ENCODE results near the gene FAM83F.
"Not testable (repeated sequence)": the region's sequence is repeated elsewhere in the genome, so short reads cannot be mapped to it uniquely, and the experiment has no call there.

FAM83F gene

GRCh38 chr22:39994566-39995392 lies at the start of gene FAM83F:
FAM83F (plus strand) TSS chr22:39994954; CDS start chr22:39995043, 89 bp downstream.
- DNase-seq = peak; percentile 5

DNA sequence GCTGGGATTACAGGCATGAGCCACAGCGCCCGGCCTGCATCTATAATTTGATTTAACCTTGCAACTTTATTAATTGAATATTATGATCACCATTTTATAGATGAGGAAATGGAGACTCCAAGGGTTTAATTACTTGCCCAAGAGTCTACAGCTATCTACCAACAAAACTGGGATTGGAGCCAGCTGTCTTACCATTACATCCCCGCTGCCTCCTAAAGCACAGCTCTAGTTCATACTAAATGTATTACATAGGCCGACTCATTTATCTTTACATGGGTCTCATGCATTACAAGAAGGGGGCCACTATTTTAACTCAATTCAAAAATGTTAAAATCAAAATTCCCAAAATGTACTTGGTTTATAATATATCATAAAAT lies 48.6 kb upstream of the FAM83F start:
- DNase-seq = no peak

- DNase-seq = peak; percentile 85
Measured at GRCh38 chr22:39946503-39947219, 48.1 kb upstream of the FAM83F start.

GRCh38 chr22:39947220-39948216 lies 47.2 kb upstream of the FAM83F start:
- peak; percentile 79 for DNase-seq

DNA sequence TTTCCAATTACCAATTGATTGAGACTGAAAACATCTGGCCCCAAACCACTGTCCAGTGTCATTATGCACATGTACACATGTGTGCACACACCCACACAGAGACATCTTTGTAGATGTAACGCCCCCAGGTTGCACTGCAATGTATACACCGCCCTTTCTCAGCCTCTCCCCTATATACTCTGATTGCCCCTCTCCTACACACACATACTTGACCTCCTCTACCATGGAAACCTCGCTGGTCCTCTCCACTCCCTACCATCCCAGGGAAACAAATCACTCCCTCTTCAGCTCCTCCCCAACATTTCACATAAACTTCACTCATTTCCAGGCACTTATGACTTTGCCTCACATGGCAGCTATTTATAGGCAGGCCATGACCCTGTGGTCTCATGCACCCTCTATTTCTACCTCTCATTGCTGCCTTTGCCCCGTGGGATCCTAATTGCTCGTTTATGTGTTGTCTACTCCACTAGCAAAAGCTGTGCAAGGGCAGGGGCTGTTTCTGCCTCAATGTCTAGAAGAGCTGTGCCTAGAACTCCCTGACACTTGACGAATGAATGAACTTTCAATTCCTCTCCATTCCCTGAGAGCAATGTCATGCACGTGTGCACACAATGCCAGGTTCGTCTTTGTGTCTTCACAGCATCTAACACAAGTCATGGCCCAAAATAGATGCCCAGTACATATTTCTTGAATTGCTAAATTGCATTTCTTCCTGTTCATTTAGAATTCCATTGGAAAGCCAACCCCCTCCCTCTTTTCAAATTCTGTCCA lies 44.6 kb upstream of the FAM83F start:
- no peak for DNase-seq

GRCh38 chr22:39951603-39952293 lies 43.0 kb upstream of the FAM83F start:
- DNase-seq = not testable (repeated sequence)

GRCh38 chr22:39952347-39952746 lies 42.4 kb upstream of the FAM83F start:
- no peak for DNase-seq

GRCh38 chr22:39953101-39953500 lies 41.7 kb upstream of the FAM83F start:
- DNase-seq = no peak

DNA sequence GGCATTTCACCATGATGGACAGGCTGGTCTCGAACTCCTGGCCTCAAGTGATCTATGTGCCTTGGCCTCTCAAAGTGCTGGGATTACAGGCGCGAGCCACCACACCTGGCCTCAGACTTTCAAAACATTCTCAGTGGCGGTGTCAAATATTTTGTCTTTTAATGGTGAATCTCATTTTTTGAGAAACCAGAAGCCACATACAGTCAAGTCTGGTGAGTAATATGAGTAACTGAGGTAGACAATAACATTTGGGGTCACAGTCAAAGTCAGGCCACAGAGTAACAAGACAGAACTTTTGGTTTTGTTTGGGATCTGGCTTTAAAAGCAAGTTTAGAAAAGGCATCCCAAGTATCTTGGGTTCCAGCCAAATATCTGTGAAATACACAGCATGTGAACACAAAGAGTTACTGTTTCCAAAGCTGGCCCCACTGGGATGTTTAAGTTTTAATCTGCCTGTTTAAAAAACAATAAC lies 40.1 kb upstream of the FAM83F start:
- no peak for DNase-seq

DNA sequence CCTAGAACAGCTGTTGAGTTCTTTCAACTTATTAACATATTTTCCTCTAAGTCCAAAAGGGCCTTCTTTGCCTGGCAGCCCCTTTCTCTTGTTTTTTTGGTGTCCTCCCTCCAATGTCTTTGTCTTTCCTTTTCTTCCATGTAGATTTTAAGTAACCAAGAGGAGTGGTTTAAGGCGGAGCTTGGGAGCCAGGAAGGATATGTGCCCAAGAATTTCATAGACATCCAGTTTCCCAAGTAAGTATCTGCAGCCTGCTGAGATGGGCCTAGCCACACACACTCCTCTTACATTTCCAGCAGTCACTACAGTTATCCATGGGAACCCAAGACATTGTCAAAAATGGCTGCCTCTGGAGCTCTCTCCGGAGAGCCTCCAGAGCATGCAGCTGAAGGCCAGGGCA lies 39.1 kb upstream of the FAM83F start:
- DNase-seq = no peak

DNA sequence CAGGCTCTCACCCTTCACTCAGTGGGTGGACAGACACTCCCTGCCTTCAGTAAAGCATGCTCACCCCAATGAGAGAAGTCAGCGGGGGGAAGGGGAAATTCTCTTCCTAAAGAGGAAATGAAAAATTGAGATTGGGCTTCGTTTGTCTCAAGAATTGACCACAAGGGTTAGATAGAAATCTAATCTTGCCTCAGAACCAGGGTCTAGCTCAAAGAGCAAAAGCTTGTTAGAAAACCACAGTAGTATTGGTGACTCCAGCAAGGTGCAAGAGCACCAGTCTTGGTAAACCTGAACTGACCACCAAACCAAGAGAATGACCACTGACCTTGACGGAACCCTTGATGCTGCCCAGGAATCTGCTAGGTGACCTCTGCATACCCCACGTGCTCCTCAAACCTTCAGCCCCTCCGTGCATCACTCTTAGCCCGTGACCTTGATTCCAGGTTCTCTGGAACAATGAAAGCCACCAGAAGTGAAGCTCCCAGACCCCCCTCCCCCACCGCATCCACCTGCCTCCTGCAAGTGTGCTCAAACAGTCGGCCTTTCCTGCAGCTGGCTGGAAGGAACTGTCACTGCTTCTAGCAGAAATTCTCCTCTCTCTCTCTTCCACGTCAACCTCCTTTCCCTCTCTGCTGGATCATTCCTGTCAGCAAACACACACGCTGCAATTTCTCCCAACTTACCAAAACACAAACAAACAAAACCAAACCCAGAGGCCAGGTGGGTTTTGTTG lies 37.7 kb upstream of the FAM83F start:
- DNase-seq = no peak

- no peak for DNase-seq
Measured at GRCh38 chr22:39958009-39958711, 36.6 kb upstream of the FAM83F start.

DNA sequence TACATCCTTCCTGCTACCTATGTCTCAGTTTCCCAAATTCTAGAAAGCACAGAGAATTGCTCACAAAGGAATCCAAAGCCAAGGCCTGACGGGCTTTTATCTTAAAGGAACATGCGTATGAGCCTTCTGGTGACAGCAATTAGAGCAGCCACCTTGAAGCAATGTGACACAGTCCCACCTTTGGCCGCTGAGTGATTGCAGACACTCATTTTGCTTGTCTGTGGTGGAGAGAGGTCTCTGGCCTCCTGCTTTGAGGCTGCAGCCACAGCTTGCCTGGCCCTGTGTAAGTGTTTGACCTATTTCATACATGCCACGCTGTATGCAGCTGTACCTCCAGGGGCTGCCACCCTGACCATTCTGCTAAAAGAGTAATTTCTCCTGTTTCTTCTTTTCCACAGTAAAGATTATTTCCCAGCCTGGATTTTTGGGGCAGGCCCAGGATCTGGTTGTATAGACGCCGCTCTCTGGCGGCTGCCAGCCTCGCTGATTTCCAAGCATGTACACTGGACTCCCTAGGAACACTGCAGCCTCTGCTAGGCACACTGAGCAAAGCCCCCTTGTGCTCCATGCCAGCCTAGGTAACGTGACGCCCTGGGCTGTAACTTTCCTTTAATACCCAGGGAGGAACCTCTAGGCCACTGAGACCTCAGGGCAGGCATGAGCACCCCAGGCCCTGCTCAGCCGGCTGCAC lies 35.7 kb upstream of the FAM83F start:
- DNase-seq = no peak

DNA sequence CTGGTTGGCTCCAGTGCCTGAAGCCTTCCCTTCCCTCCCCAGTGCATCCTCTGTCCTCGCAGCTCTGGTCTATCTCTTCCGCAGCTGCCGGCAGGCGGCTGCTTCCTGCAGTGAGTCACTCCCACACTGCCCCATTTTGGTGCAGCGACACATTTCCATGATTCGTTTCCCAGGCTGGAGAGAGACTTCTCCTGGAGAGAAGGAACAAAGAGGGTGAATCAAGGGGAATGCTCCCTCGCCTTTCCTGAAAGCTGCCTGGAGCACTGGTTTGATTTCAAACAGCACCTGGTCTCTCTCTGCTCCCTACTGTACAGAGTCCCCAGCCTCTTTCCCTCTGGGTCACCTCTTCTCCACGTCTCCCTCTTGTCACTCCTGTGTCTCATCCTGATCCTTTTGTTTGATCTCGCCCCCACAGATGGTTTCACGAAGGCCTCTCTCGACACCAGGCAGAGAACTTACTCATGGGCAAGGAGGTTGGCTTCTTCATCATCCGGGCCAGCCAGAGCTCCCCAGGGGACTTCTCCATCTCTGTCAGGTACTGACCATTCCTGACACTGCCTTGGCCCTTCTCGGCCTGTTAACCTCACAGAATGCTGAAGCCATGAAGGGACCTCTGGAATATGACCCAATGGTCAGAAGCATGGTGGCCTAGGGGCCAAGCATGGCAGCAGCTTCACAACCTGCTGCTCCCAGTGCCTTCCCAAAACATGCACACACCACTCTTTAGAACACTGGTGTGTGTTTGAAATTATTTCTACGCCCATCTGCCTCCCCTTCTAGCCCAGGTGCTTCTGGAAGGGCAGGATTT lies 34.9 kb upstream of the FAM83F start, which contains the start of gene TMA7B:
Gene TMA7B, plus strand, starts transcription at position 758 of the 808 bp plus-strand sequence. CDS start 3,978 bp downstream, outside the sequence.
- DNase-seq = no peak

DNA sequence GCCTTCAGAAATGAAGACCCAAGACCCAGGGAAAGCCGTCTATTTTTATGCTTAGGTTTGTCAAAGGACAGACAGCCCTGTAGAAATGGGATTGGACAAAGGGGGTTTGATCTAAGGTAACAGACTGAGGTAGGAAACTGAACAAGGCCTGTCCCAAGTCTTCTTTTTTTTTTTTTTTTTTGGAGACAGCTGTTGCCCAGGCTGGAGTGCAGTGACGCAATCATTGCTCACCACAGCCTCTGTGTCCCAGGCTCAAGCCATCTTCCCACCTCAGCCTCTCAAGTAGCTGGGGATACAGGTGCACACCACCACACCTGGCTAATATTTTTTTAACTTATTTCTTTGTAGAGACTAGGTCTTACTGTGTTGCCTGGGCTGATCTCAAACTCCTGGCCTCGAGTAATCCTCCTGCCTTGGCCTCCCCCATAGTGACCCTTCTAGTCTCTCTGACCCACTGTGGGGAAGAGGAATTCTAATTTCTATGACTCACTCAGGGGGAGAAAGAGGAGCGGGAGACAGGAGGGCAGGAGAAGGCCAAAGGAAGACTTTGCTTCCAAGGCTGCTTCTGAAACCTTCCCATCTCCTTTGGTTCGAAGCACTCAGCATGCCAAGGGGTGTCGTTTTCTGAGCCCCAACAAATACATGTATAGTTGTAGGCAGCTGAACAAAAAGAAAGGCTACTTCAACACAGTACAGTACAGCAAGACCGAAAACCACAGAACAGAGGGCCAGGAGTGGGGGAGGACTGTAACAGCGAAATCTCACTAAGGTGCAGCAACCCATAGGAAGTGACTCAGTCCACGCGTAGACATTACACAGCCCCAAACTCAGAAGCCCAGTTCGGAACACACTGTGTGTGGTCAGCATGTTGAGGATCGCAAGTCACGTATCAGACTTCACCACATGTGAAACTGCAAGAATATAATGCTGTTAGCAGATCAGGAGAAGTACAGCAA lies 33.7 kb upstream of the FAM83F start:
- no peak for DNase-seq

DNA sequence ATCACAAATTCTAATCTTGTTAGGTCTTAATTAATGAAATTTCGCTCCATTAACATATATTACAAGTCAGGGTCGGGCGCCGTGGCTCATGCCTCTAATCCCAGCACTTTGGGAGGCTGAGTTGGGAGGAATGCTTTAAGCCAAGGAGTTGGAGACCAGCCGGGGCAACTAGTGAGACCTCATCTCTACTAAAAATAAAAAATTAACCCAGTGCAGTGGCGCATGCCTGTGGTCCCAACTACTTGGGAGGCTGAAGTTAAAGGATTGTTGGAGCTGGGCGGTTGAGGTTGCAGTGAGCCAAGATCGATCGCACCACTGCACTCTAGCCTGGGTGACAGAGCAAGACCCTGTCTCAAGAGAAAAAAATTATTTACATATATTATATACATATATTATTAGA lies 32.7 kb upstream of the FAM83F start:
- DNase-seq = no peak

DNA sequence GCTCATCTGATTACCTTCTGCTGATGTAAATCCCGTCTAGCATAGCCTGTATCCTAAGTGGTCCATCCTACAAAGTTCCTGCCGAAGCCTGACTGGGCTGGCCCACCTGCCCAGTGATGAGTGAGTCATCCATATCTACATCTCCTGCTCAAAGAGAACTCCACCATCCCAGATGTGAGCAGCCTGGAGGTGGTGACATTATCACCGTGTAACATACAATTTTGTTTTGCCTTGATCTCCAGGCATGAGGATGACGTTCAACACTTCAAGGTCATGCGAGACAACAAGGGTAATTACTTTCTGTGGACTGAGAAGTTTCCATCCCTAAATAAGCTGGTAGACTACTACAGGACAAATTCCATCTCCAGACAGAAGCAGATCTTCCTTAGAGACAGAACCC lies 29.0 kb upstream of the FAM83F start:
- no peak for DNase-seq

Measured in NCI-H2029 treated with DMSO at 0.1 percent for 48 hours (cell line).